Measurements from ENCODE around the gene FAM216B.

GRCh38 chr13:42766016-42766415 lies 15.4 kb upstream of the FAM216B start:
- TF ChIP-seq CTCF (conservative IDR thresholded peaks at IDR 0.05; ENCODE audit: low read length) (no peak), EZH2phosphoT487 (IDR thresholded peaks at IDR 0.05; ENCODE audit: borderline replicate concordance) (no peak)

Measured in Loucy (cell line).